Esophagus squamous epithelium (tissue), 4 donors: ENCODE data around the gene PLA2G2F.

Experiments used
- POLR2A ChIP-seq, 4 donors: fragments of 450-650 bp; IDR thresholded peaks; one replicate each; pipeline ENCODE4 v1.6.1; 2017; ENCODE audit warnings: antibody characterized with exemption in 4 of 4, mild to moderate bottlenecking in 4 of 4, moderate library complexity in 3 of 4
- TF ChIP-seq, protein P1 (sequence below), 6 experiments: fragments of 450-650 bp in 4 of 6; fragments of 200-600 bp in 2 of 6; sonication (generic) in 2 of 6; IDR thresholded peaks; one replicate each; pipeline ENCODE4 v1.5.1; 2016 to 2019; ENCODE audit warnings: antibody characterized with exemption in 6 of 6, mild to moderate bottlenecking in 4 of 6, moderate library complexity in 4 of 6

DNA sequence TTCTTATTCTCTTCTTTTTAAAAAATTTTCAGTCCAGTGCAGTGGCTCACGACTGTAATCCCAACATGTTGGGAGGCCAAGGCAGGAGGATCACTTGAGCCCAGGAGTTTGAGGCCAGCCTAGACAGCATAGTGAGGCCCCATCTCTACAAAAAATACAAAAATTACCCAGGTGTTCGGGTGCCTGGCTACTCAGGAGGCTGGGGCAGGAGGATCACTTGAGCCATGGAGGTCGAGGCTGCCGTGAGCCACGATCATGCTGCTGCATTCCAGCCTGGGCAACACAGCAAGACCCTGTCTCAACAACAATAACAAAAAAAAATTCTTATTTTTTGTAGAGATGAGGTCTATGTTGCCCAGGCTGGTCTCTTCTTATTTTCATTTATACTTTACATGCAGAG is 27.7 kb upstream of the PLA2G2F start:
- TF ChIP-seq, protein P1, sequence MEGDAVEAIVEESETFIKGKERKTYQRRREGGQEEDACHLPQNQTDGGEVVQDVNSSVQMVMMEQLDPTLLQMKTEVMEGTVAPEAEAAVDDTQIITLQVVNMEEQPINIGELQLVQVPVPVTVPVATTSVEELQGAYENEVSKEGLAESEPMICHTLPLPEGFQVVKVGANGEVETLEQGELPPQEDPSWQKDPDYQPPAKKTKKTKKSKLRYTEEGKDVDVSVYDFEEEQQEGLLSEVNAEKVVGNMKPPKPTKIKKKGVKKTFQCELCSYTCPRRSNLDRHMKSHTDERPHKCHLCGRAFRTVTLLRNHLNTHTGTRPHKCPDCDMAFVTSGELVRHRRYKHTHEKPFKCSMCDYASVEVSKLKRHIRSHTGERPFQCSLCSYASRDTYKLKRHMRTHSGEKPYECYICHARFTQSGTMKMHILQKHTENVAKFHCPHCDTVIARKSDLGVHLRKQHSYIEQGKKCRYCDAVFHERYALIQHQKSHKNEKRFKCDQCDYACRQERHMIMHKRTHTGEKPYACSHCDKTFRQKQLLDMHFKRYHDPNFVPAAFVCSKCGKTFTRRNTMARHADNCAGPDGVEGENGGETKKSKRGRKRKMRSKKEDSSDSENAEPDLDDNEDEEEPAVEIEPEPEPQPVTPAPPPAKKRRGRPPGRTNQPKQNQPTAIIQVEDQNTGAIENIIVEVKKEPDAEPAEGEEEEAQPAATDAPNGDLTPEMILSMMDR (IDR thresholded peaks at IDR 0.05), result no peak
- TF ChIP-seq POLR2A (IDR thresholded peaks at IDR 0.05), result no peak
